ENCODE measurements around the gene TASOR. TPM values are rescaled to one million over a fixed set of nuclear protein-coding genes. Genes with fewer than 3 reads are reported as not detected.

Gene TASOR
- polyA plus RNA-seq, 1 donor from 2014 or later, result 84.8 TPM

- no peaks in the 10 kb centered on the region for H3K36me3 ChIP-seq (ENCODE audit: insufficient read depth, low read length)
- peak overlapping the region; percentile 98 for H3K9ac ChIP-seq (ENCODE audit: low read length)
- no peaks in the 10 kb centered on the region for H3K27me3 ChIP-seq (ENCODE audit: insufficient read depth, low read depth, low read length)
- H3F3A ChIP-seq (ENCODE audit: insufficient read depth, low read length, poor library complexity, severe bottlenecking), result peaks cover 11% of the 10 kb centered on the region
- H4K20me1 ChIP-seq (ENCODE audit: insufficient read depth), result no peaks in the 10 kb centered on the region
- H3K4me2 ChIP-seq (ENCODE audit: low read length), result peak overlapping the region; percentile 56
- peak overlapping the region; percentile 99 for H3K27ac ChIP-seq (ENCODE audit: low read length)
- H3K9me2 ChIP-seq (ENCODE audit: insufficient read depth, low read length), result no peaks in the 10 kb centered on the region
- TF ChIP-seq, protein P1, sequence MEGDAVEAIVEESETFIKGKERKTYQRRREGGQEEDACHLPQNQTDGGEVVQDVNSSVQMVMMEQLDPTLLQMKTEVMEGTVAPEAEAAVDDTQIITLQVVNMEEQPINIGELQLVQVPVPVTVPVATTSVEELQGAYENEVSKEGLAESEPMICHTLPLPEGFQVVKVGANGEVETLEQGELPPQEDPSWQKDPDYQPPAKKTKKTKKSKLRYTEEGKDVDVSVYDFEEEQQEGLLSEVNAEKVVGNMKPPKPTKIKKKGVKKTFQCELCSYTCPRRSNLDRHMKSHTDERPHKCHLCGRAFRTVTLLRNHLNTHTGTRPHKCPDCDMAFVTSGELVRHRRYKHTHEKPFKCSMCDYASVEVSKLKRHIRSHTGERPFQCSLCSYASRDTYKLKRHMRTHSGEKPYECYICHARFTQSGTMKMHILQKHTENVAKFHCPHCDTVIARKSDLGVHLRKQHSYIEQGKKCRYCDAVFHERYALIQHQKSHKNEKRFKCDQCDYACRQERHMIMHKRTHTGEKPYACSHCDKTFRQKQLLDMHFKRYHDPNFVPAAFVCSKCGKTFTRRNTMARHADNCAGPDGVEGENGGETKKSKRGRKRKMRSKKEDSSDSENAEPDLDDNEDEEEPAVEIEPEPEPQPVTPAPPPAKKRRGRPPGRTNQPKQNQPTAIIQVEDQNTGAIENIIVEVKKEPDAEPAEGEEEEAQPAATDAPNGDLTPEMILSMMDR (IDR thresholded peaks at IDR 0.05; ENCODE audit: poor library complexity, severe bottlenecking), result peak; percentile 2
- TF ChIP-seq EP300 (conservative IDR thresholded peaks at IDR 0.05; ENCODE audit: poor library complexity, severe bottlenecking) (no peak), EZH2 (IDR thresholded peaks at IDR 0.05; ENCODE audit: borderline replicate concordance, insufficient read depth, low read length, poor library complexity, severe bottlenecking) (no peak), POLR2AphosphoS5 (IDR thresholded peaks at IDR 0.05) (peak; percentile 25), TAF1 (IDR thresholded peaks at IDR 0.05; ENCODE audit: low read depth) (peak; percentile 40), RAD21 (conservative IDR thresholded peaks at IDR 0.05) (no peak), SMC3 (conservative IDR thresholded peaks at IDR 0.05; ENCODE audit: poor library complexity) (no peak), MXI1 (conservative IDR thresholded peaks at IDR 0.05; ENCODE audit: poor library complexity, severe bottlenecking) (peak; percentile 46), REST (IDR thresholded peaks at IDR 0.05; ENCODE audit: borderline replicate concordance) (peak; percentile 81)
- peak overlapping the region; percentile 98 for H2AFZ ChIP-seq (ENCODE audit: low read depth, low read length)
- H3K79me2 ChIP-seq (replicated peaks; ENCODE audit: insufficient read depth, low read length), result peaks cover 29% of the 10 kb centered on the region
- H3K4me3 ChIP-seq (ENCODE audit: low read length), result peak overlapping the region; percentile 92
- H3K9me3 ChIP-seq (ENCODE audit: low read length), result no peaks in the 10 kb centered on the region
Measured at GRCh38 chr3:56682462-56683121, 473 bp downstream of the TASOR start.

- Histone ChIP-seq H3K9ac (ENCODE audit: low read length) (peak overlapping the region; percentile 98), H3K4me3 (ENCODE audit: low read length) (peak overlapping the region; percentile 92), H3F3A (ENCODE audit: insufficient read depth, low read length, poor library complexity, severe bottlenecking) (peaks cover 11% of the 10 kb centered on the region), H3K4me2 (ENCODE audit: low read length) (peak overlapping the region; percentile 56), H4K20me1 (ENCODE audit: insufficient read depth) (no peaks in the 10 kb centered on the region), H3K36me3 (ENCODE audit: insufficient read depth, low read length) (no peaks in the 10 kb centered on the region), H3K9me2 (ENCODE audit: insufficient read depth, low read length) (no peaks in the 10 kb centered on the region), H3K27me3 (ENCODE audit: insufficient read depth, low read depth, low read length) (no peaks in the 10 kb centered on the region), H3K27ac (ENCODE audit: low read length) (peak overlapping the region; percentile 99), H3K79me2 (replicated peaks; ENCODE audit: insufficient read depth, low read length) (peaks cover 29% of the 10 kb centered on the region), H2AFZ (ENCODE audit: low read depth, low read length) (peak overlapping the region; percentile 98), H3K9me3 (ENCODE audit: low read length) (no peaks in the 10 kb centered on the region)
- TF ChIP-seq POLR2AphosphoS5 (IDR thresholded peaks at IDR 0.05) (no peak), RAD21 (conservative IDR thresholded peaks at IDR 0.05) (no peak), REST (IDR thresholded peaks at IDR 0.05; ENCODE audit: borderline replicate concordance) (no peak), SMC3 (conservative IDR thresholded peaks at IDR 0.05; ENCODE audit: poor library complexity) (no peak), EZH2 (IDR thresholded peaks at IDR 0.05; ENCODE audit: borderline replicate concordance, insufficient read depth, low read length, poor library complexity, severe bottlenecking) (no peak), EP300 (conservative IDR thresholded peaks at IDR 0.05; ENCODE audit: poor library complexity, severe bottlenecking) (no peak), MXI1 (conservative IDR thresholded peaks at IDR 0.05; ENCODE audit: poor library complexity, severe bottlenecking) (no peak), TAF1 (IDR thresholded peaks at IDR 0.05; ENCODE audit: low read depth) (no peak)
- TF ChIP-seq, protein P1 (IDR thresholded peaks at IDR 0.05; ENCODE audit: poor library complexity, severe bottlenecking), result no peak
Measured at GRCh38 chr3:56681984-56682461, 1.0 kb downstream of the TASOR start.
